Measurements from ENCODE around the gene TDRD7.

The TDRD7 gene, protein sequence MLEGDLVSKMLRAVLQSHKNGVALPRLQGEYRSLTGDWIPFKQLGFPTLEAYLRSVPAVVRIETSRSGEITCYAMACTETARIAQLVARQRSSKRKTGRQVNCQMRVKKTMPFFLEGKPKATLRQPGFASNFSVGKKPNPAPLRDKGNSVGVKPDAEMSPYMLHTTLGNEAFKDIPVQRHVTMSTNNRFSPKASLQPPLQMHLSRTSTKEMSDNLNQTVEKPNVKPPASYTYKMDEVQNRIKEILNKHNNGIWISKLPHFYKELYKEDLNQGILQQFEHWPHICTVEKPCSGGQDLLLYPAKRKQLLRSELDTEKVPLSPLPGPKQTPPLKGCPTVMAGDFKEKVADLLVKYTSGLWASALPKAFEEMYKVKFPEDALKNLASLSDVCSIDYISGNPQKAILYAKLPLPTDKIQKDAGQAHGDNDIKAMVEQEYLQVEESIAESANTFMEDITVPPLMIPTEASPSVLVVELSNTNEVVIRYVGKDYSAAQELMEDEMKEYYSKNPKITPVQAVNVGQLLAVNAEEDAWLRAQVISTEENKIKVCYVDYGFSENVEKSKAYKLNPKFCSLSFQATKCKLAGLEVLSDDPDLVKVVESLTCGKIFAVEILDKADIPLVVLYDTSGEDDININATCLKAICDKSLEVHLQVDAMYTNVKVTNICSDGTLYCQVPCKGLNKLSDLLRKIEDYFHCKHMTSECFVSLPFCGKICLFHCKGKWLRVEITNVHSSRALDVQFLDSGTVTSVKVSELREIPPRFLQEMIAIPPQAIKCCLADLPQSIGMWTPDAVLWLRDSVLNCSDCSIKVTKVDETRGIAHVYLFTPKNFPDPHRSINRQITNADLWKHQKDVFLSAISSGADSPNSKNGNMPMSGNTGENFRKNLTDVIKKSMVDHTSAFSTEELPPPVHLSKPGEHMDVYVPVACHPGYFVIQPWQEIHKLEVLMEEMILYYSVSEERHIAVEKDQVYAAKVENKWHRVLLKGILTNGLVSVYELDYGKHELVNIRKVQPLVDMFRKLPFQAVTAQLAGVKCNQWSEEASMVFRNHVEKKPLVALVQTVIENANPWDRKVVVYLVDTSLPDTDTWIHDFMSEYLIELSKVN

DNA sequence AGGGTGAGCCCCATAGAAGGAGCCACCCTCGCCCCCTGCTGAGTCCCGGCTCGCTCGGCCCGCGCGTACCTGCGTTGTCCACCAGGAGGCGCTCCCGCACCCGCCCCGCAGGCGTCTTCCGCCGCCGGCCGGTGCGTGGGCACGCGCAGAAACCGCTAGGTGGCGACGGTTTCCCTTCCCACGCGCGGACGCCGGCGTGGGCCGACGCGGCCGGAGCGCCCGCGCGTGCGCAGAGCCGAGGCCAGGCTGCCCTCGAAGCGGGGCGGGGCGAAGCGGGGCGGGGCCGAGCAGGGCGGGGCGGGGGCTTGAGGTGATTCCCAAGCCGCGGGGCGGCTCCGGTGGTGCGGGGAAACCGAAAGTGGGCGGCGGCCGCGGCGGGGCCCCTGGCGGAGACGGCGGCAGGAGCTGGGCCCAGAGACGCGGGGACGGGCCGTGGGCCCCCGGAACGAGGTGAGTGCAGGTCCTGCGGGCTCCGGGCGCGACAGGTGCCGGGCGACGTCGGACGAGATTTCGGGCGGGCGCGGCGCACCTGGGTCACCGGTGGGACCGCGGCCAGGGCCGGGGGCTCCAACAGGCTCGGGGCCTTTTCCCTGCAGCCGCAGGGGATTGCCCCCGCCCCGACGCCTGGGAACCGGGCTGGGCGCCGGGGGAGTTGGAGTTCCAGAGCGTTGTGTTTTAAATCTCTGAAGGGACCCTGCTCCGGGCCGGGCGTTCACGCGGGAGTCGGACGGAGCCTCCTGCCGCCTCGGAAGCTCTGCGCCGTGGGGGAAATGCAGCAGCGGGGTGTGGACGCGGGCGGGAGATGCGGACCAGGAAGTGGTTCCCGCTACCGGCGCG lies at the start of gene TDRD7:
TSS of gene TDRD7 (plus strand) at position 308 of the 837 bp plus-strand sequence. CDS start 16,370 bp downstream, outside the sequence.
- DNase-seq = peak; percentile 88

DNA sequence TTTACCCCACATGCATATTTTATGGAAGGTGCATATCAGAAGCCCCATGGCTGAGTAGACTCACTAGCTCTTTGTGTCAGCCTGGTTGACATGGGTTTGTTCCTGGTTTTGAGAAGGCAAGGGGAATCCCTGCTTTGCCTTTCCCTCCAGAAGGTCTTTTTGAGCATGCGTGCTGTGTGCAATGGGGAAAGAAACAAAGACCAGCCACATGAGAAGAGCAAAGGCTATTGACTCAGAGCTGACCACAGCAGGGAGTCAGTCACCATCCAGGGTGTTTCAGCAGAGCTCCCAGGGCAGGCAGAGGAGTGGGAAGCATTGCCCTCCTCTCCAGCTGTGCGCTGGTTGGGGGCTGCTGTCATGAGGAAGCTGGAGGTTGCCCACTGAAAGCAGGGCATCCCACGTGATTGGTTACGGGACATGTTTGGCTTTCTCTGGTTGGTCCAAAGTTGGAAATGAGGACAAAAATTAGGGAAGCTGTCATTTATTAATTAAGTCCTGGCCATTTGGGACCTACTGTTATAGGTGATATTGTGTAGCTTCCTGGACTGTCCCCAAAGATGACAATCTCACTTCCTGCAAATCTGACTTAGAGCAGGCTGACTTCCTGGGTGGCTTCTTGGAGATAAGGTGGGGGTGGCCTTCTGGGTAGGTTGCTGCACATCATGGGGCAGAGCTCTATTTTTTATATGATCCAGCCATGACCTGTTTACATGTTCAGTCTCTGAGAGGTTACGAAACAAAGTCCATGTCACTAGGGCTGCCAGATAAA lies 48.9 kb upstream of the TDRD7 start:
- DNase-seq = no peak

DNA sequence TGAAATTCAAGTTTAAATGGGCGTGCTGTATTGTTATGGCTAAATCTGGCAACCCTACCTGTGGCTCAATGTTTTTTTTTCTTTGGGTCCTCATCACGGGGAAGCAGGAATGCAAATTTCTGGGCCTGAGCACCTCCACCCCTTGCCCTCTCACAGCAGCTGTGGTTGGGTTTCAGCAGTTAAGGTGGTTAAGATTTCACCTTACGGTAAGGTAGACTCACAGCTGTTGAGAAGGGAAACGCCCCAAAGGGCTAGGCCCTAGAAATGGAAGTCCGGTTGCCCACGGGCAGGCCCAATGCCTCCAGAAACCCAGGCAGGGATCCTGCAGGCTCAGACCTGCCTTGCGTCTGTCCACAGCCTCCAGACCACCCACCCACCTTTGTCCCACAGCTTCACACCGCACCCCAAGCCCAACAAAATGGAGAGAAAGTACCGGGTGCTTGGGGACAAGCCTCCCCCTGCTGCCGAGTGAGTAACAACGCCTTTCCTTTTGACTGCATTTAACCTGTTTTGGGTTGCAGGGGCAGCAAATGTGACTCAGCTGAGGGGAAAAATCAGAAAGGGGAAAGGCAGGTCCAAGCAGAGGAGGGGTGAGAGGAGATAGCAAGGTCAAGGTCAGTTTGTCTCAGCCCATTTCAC lies 48.1 kb upstream of the TDRD7 start:
- no peak for DNase-seq

DNA sequence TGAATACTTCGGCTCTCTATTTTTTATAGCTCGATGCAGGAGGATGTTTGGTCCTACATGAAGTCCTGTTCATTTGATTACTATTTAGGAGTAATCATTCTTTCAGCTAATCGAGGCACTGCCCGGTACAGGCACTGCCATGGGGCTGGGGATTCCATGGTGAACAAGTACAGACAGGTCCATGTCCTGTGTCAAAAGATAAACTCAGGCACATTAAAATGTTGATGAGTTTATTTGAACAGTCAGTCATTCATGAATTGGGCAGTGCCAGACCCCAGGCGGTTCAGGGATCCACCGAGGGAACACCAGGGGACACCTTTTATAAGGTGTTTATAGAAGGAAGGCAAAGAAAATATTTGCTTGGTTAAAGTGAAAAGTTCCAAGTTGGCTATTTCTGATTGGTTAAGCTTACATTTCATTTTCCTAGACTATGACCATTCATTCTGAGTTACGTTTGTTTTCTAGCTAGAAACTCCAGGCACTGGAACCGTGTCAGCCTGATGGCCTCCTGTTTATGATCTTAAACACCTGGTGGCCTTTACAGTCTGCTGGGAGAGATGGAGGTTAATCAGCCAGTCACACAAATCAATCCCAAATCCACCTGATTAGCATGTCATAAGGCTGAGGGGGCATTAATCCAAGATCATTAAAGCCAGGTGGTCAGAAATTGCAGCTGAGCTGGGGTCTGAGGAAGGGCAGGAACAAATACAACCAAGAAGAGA lies 47.0 kb upstream of the TDRD7 start:
- no peak for DNase-seq

DNA sequence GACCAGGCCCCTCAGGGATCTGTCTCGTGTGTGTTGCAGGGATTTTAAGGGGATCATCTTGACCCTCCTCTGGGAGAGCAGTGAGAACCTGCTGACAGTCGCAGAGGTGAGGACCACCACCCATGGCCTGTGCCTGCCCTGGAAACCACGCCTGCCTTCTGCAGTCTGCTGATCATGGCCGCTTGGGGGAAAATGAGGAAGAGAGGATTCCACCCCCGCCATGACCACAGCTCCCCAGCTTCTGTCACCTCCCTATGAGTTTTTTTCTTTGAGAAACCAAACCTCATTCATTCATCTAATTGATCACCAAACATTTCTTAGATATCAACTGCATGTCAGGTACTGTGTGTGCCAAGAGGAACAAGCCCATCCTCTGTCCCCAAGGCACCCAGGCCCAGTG lies 46.3 kb upstream of the TDRD7 start:
- no peak for DNase-seq

DNA sequence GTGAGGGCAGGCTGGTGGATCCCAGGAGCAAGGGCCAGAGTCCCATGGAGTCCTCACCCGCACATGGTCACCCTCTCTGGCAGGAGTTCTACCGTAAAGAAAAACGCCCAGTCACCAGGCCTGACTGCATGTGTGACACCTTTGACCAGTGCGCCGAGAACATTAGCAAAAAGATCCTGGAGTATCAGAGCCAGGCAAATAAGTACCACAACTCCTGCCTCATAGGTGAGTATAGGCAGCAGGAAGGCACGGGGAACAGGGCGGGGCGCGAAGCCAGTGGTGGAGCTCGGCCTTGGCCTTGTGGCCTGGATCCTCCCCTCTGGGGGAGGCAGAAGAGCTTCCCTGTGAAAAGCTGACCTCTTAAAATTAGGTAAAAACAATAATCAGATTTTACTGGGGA lies 45.4 kb upstream of the TDRD7 start:
- DNase-seq = no peak

DNA sequence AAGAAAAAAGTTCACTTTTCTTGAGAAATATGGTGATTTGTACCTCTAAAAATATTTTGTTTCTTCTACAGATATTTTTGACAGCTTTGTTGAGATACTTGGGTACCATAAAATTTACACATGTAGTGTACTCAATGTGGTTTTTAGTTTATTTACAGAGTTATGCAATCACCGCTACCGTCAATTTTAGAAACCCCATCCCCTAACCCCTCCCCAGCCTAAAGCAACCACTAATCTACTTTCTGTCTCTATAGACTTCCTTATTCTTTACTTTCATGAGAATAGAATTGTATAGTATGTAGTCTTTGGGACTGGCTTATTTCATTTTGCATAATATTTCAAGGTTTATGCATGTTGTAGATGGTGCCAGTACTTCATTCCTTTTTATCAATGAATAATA lies 45.0 kb upstream of the TDRD7 start:
- no peak for DNase-seq

DNA sequence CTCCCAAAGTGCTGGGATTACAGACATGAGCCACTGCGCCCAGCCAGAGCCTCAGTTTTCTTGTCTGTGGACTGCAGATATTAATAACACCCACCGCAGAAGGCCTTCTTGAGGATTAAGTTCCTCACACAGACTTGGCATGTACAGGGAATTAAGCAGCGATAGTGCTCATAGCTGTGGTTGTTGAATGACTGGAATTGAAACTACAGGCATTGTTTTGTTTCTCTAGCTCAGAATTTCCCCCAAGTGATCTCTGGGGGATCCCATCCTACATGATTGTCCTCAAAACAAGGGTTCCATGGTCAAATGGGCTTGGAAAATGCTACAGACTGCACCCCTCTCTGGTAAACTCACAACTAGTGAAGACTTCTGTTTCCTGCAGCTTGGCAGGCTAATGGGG lies 44.2 kb upstream of the TDRD7 start:
- DNase-seq = no peak

DNA sequence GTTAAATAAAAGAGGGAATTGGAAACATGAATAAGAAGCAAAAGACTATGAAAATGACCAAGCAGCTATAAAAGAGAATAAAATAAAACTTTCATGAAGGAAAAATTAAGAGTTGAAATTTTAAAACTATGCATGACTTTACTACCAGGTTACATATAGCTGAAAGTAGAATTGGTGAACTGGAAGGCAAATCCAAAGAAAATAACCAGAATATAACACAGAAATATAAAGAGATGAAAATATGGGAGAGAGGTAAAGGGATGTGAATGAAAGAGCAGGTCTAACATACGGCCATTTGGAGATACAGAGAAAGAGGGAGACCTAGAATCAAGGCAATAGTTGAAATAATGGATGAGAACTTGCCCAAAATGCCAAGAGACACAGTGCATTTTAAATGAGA lies 42.9 kb upstream of the TDRD7 start:
- no peak for DNase-seq

DNA sequence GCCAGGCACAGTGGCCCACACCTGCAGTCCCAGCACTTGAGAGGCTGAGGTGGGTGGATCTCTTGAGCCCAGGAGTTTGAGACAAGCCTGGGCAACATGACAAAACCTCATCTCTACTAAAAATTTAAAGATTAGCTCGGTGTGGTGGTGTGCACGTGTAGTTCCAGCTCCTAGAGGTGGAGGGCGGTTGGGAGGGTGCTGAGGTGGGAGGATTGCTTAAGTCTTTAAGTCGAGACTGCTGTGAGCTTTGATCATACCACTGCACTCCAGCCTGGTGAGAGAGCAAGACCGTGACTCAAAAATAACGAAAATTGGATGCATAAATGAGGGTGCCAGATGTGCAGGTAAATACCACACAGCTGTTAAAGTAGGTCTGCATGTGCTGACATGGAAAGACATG lies 39.3 kb upstream of the TDRD7 start:
- DNase-seq = no peak

DNA sequence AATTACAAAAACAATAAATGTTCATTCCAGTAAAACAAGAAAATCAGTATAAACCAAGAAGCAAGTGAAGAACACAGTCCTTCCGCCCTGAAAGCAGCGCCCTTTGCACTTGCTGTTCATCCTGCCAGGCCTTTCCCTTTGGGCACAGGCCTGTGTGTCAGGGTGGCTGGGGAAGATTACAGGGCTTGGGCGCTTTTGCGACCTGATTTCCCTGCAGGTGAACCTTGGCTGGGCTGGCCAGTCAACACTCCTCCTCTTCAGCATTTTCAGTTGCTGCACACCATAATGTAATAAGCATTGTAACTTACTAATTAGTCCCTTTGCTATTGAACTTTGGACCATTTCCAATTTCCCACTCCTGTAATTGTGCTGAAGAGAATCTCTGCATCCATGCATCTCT lies 38.6 kb upstream of the TDRD7 start:
- DNase-seq = no peak

DNA sequence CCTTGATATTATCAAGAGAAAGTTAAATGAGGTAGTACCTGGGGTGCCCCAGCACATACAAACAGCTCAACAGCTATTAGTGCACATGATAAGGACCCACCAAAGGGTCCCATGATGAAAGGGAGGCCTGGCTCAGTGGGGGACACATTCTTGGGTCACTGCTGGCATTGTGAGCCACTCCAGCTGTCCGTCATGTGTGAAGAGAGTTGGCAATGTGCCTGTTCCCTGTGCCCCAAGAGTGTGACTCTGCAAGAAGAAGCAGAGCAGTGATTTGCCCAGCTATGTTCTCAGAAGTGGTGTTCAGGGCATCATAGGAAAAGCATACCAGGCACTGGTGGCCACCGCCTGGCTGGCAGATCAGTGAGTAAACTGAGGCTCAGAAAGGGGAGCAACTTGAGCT lies 37.1 kb upstream of the TDRD7 start:
- no peak for DNase-seq

DNA sequence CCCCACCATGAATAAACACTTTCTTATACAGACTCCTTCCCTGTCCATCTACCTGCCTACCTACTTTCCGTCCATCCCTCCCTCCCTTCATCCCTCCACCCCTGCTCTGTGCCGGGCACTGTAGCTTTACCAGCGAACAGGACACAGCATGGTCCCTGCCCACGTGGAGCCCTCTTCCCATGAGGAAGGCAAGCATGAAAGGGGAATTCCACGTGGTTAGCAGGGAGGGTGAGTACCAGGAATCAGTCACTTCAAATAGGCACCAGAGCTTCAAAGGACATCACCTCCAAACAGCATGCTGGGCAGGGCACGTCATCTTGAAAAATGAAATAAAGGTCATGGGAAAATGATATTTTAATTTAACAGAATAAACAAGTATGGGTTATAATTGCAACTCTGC lies 35.0 kb upstream of the TDRD7 start:
- DNase-seq = no peak

DNA sequence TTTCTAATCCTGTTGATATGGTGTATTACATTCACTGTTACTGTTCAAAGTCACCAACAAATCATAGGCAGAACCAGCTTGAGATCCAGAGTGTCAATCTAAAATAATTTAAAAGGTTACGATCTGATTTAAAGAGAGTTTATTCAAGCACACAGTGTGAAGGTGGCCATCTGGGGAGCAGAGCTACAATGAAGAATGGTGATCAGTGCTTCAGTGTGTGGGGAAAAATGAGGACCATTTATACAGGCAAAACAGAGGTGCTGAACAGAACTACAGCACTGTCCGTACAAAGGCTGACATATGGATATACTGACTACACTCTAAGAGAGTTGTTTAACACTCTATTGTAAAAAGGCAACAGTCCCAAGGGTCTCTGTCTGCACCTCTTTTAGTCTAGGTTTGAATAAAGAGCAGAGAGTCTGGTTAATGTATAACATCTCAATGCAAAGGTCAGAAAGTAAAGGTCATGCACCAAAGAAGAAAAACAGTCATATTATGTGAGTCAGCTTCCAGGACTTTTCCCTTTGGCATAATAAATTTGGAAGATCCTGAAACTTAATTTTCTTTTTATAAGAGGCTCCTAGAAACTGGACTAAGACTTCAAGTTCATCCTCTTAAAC lies 29.7 kb upstream of the TDRD7 start:
- no peak for DNase-seq

DNA sequence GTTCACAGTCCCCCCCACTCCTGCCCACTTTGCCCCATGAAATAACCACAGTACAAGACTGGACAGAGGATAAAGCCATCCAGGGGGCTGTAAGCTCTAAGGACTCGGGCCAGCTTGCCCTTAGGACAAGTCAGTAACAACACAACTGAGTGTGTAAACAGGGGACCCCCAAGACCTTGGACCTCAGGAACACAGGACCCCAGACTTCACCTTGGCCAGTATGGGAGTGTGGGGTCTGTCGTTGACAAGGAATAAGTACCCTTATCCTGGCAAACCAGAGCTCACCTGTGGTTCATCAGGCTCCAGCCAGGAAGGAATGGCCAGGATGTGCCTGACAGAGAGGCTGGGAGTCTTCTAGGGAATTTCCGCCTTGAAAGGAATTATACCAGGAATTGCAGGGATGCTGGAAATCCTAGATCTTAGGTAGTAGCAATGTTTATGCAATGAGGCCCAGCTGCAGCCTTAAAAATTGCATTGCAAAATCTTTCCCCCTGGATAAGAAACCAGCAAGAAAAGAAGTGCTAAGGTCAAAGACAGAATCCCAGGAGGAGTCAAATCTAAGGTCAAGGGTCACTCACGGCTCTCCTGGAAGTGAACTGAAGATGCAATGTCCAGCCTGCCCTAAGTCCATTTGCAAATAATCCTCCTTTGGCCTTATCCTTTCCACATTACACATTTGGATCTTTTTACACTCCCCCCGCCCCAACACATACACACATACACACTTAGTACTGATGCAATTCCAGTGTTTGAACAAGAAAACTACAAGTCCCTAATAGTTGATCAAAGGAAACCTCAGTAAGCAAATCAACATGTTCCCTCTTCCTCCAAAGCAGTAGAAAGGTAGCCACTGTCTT lies 27.3 kb upstream of the TDRD7 start:
- DNase-seq = no peak

DNA sequence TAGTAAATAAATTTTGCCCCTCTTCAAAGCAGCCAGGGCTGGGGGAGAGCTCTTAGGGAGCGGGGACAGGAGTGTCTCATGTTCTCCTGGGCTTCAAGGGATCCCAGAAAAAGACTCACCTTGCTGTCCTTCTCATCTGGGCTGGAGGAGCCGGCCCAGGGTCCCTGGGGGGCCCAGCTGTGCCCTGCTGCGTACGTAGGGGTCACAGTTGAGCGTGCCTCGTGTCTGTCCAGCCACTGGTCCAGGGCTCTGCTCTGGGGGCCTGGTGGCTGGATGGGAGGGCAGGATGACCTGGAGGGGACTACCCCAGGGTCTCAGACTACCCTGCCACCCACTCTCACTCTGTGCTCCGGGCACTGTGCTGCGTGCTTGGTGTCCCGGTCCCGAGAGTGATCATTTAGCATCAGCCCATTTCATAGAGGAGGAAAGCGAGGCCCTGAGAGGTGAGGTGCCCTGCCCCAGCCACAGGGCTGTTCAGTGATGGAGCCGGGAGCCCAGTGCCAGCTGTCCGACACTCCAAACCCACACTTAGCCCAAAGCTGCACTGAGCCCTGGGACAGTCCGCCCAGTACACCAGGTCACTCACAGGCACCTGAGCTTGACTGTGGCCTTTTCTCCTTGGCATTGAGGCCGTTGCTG lies 26.2 kb upstream of the TDRD7 start:
- no peak for DNase-seq

DNA sequence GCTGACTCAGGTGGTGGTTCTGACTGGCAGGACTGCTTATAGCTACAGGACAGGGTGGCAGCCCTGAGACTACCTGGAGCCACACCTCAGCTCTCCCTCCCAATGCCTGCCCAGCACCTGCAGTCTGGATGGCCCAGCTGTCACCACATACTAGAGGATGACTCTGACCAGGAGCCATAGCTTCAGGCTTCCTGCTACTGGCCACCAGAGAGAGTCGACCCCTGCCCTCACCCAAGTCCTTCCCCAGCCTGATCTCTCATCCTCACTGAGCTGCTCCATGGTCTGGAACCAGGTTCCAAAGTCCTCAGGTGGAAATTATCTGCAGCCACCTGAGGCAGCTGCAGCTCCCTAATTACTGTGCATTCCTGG lies 25.6 kb upstream of the TDRD7 start:
- no peak for DNase-seq

DNA sequence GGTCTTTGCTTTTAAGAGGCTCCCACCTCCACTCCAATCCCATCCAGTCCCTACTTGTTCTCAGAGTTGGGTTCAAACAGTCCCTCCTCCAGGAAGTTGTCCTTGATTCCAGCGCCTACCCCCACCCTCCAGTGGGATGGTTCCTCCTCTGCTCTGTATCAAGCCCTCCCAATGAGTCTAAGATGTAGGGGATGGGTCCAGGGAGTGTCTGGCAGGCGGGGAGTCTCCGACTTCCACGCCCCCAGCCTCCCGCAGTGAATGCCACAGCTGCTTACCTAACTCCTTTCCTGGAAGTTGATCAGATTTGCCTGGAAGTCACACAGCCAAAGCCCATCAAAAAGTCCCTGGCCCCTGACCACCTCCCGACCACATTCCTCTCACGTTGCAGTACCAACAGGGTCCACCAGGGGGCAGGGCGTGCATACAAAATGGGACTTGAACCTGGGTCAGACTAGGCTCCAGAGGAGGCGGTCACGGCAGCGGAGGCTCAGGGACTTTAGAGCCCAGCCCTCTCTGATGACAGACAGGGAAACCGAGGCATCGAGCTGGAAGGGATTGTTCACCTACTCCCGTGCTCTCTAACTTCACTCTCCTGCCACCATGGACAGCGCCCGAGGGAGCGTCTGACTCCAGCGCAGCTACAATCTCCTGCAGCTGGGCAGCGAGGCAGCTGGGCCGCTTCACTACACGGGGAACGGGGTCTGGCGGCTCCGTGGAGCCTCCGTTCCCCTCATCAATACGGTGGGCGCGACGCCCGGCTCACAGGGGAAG lies 25.0 kb upstream of the TDRD7 start:
- DNase-seq = peak; percentile 58

Measured in CD4-positive, alpha-beta T cell treated with Interleukin-4 for 4 hours (primary cell).